ENCODE data around the gene PLXND1. TPM values are rescaled to one million over a fixed set of nuclear protein-coding genes. Genes with fewer than 3 reads are reported as not detected.

PLXND1 gene
- total RNA-seq, 1 donor from 2014 or later, result 1.7 TPM

DNA sequence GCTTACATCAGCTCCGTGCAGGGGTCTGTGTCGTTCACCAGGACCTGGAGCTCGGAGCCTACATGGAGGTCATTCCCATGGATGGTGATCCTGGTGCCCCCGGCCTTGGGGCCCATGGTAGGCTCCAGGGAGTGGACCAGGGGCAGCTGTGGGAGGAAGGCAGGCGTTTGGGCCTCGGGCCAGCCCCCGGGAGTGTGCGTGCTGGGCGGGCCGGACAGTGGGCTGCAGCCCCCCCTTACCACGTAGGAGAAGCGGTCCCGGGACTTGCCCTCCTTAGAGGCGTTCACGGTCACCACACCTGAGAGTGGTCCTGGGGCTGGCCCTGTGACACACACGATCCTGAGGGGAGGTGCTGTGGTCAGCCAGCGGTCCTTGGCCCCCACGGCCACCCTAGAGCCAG lies 33.9 kb downstream of the PLXND1 start:
- Mint-ChIP-seq H3K36me3 (ENCODE audit: low read depth) (no peaks in the 10 kb centered on the region), H3K27ac (no peak overlapping the region), H3K4me1 (peaks cover 6% of the 10 kb centered on the region)

DNA sequence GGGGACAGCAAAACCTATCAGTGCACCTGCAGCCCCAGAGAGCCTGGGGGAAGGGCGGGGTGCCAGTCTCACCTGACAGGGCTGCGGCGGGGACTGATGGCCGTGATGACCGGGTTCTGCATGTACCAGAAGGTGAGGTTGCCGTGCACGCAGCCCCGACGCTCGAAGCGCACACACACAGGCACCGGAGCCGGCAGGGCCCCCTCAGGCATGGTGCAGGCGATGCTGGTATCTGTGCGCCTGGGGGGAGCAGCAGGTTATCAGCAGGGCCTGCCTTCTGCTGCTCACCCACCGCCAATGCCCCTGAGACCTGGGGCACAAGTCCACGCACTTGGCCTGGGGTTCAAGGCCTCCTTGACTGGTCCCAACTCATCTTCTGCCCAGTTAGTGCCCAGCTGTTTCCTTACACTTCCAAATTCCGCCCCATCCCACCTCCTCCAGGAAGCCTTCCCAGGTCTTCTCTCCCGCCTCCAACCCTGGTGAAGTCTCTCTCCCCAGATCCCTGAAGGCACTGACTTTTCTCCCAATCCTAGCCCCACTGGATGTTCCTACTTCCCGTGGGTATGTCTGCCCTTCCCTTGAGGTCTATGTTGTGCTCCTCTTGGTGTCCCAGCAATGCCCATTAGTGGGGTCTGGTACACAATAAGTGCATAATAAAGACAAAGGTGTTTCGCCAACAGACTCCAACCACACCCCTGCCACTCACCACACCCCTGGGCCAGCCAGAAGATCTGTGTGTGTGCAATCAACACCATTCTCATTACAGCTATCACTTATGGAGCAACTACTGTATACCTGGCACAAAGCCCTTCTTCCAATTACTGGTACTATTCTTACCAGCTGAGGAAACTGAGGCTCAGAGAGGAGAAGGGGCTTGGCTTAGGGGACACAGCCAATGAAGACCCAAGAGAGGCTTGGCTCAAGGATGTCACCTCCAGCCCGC lies 34.6 kb downstream of the PLXND1 start:
- intact Hi-C loops (cut with micrococcal nuclease), result no loop called here
- Mint-ChIP-seq H3K9me3 (no peaks in the 10 kb centered on the region), H3K27ac (no peak overlapping the region), H3K36me3 (ENCODE audit: low read depth) (no peaks in the 10 kb centered on the region), H3K27me3 (no peaks in the 10 kb centered on the region), H3K4me3 (no peak overlapping the region), H3K4me1 (peaks cover 6% of the 10 kb centered on the region)
- no peak for DNase-seq

More for the DNA sequence above, 33.9 kb downstream of the PLXND1 start:
- no peak for DNase-seq
- intact Hi-C loops (cut with micrococcal nuclease), result no loop called here
- H3K4me3 Mint-ChIP-seq, result no peak overlapping the region
- no peaks in the 10 kb centered on the region for H3K27me3 Mint-ChIP-seq
- H3K9me3 Mint-ChIP-seq, result no peaks in the 10 kb centered on the region

DNA sequence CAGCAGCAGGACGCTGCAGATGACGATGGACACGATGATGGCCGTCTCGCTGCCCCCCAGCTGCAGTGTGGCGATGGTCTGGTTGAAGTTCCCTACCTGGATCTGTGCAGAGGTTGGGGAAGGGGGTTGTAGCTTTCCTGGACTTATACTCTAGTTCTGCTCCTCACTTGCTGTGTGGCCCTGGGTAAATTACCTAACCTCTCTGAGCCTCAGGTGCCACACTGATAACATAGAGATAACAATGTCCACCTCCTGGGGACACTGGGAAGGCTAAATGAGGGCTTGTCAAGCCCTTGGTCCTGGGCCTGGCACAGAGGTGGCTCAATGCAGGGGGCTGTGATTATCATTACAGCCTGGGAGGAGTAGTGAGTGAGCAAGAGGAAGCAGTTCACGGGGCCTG lies 36.6 kb downstream of the PLXND1 start:
- H3K4me1 Mint-ChIP-seq, result no peaks in the 10 kb centered on the region
- H3K27ac Mint-ChIP-seq, result no peak overlapping the region
- no peak for DNase-seq
- intact Hi-C loops (cut with micrococcal nuclease), result no loop called here
- H3K4me3 Mint-ChIP-seq, result no peak overlapping the region
- H3K9me3 Mint-ChIP-seq, result no peaks in the 10 kb centered on the region
- no peaks in the 10 kb centered on the region for H3K27me3 Mint-ChIP-seq
- no peaks in the 10 kb centered on the region for H3K36me3 Mint-ChIP-seq (ENCODE audit: low read depth)

DNA sequence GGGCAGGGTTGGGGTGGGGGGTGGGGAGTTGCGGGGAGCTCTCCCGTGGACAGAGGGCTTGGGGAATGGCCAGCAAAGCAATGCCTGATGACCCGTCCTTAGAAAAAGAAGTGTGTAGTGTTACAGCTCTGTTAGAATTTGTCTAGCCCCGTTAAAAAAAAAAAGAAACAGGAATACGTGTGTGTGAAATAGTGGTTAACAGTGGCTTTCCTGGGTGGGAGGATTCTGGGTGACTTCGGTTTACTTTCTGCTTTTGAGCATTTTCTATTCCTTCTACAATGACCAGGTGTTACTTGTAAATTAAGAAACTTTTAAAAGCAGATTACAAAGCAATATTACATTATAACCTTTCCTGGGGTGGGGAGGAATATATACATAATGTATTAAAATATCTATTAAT lies 38.5 kb downstream of the PLXND1 start:
- no peaks in the 10 kb centered on the region for H3K27me3 Mint-ChIP-seq
- intact Hi-C loops (cut with micrococcal nuclease), result no loop called here
- H3K4me3 Mint-ChIP-seq, result no peak overlapping the region
- H3K9me3 Mint-ChIP-seq, result no peaks in the 10 kb centered on the region
- DNase-seq, result no peak
- no peak overlapping the region for H3K27ac Mint-ChIP-seq
- H3K36me3 Mint-ChIP-seq (ENCODE audit: low read depth), result no peaks in the 10 kb centered on the region
- no peaks in the 10 kb centered on the region for H3K4me1 Mint-ChIP-seq

DNA sequence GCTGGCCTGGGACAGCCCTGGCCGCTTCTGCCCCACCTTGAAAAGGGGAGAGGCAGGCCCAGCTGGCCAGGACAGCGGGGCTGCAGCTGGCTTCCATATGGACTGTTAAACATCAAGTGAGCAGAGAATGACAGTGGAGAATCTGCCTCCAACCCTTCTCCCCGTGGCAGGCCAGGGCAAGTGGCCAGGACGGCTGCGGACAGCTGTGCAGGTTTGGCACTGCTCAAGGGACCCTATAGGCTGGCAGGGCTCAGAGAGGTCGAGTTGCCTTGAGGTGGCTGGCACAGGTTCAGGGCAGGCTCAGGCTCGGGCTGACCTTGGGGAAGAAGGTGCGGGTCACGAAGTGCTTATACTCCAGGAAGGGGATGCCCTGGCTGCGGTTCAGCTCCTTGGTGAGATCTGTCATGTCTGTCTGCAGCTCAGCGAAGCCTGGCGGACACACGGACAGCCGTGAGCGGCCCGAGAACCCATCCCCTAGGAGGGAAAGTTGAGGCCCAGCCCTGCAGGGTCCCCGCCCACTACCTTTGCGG lies 39.2 kb downstream of the PLXND1 start:
- Mint-ChIP-seq H3K9me3 (no peaks in the 10 kb centered on the region), H3K36me3 (ENCODE audit: low read depth) (no peaks in the 10 kb centered on the region), H3K4me3 (no peak overlapping the region), H3K4me1 (no peaks in the 10 kb centered on the region), H3K27ac (no peak overlapping the region), H3K27me3 (no peaks in the 10 kb centered on the region)
- intact Hi-C loops (cut with micrococcal nuclease), result no loop called here
- DNase-seq, result no peak

DNA sequence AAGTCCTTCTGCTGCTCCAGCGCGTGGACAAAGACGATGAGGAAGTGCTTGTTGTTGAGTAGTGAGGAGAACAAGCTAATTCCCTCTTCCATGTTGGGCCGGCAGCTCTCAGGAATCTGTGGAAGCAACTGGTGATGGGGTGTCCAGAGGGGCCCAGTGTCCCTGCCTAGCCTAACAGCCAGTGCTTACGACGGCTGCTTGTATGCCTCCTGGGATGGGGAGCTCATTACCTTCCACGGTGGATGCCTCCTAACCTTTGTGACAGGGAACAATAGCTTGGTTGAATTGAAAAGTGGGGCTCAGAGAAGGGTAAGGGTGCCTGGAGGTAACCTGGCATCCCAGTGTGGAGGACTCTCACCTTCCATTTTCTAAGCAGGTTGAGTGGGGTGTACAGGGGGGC lies 40.6 kb downstream of the PLXND1 start:
- Mint-ChIP-seq H3K36me3 (ENCODE audit: low read depth) (no peaks in the 10 kb centered on the region), H3K4me3 (no peak overlapping the region), H3K9me3 (no peaks in the 10 kb centered on the region)

DNA sequence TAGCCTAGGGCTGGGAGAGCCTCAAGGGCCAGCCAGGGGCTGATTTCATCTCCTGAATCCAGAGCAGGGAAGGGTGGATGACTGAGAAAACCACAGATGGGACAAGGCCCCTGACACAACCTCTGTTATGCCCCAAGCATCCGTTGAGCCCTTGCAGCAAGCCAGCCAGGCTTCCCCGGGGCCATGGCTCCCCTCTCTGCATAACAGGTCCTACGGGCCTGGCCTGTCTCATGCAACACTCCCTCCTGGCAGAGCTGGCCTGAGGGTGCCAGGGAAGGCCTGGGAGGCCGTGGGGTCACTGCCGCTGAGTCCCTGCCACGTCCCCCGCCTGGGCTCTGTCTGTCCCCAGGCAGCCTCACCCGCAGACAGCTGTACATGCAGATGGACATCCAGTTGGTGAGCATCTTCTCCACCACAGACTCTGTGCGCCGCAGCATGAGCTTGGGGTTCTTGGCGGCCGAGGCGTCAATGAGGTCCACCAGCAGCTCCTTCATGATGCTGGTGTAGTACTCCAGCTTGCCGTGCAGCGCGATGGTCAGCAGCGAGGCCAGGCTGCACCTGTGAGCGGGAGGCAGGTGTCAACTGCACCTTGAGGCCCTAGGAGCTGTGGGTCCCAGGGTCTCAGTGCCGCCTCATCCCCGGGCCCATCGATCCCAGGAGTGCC lies 41.4 kb downstream of the PLXND1 start:
- DNase-seq, result no peak
- Mint-ChIP-seq H3K27me3 (no peaks in the 10 kb centered on the region), H3K4me3 (no peak overlapping the region), H3K4me1 (peaks cover 2% of the 10 kb centered on the region), H3K9me3 (no peaks in the 10 kb centered on the region), H3K36me3 (ENCODE audit: low read depth) (no peaks in the 10 kb centered on the region), H3K27ac (no peak overlapping the region)
- intact Hi-C loops (cut with micrococcal nuclease), result no loop called here

More for the DNA sequence above, 40.6 kb downstream of the PLXND1 start:
- H3K27ac Mint-ChIP-seq, result no peak overlapping the region
- intact Hi-C loops (cut with micrococcal nuclease), result no loop called here
- DNase-seq, result no peak
- H3K4me1 Mint-ChIP-seq, result no peaks in the 10 kb centered on the region
- no peaks in the 10 kb centered on the region for H3K27me3 Mint-ChIP-seq

DNA sequence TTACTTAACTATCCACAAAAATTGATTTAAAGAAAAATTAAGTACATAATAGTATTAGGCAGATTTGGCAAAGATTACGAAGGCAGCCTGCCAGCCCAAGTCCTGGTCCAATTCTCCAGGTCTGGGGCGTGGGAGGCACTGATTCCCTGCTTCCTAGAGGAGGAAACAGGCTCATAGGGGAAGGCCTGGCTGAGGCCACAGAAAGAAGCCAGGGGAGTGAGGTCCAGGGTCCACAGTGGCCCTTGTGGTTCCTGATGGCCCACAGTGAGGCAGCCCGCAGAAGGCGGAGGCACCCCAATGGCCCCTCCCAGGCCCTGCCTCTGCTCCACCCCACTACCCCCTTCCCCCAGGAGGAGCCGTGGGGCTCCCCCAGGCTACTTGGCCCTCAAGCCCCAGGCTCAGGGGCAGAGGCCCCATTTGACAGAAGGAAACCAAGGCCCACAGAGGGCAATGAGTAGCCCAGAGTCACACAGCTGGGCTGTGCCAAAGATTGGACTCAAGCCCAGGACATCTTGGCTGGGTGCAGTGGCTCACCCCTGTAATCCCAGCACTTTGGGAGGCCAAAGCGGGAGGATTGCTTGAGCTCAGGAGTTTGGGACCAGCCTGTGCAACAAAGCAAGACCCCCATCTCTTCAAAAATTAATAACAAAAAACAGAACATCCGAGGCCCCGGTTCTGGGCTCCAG lies 42.5 kb downstream of the PLXND1 start:
- Mint-ChIP-seq H3K9me3 (no peaks in the 10 kb centered on the region), H3K4me3 (no peak overlapping the region), H3K4me1 (peaks cover 2% of the 10 kb centered on the region), H3K27me3 (no peaks in the 10 kb centered on the region), H3K36me3 (ENCODE audit: low read depth) (no peaks in the 10 kb centered on the region), H3K27ac (no peak overlapping the region)
- intact Hi-C loops (cut with micrococcal nuclease), result no loop called here
- DNase-seq, result no peak

DNA sequence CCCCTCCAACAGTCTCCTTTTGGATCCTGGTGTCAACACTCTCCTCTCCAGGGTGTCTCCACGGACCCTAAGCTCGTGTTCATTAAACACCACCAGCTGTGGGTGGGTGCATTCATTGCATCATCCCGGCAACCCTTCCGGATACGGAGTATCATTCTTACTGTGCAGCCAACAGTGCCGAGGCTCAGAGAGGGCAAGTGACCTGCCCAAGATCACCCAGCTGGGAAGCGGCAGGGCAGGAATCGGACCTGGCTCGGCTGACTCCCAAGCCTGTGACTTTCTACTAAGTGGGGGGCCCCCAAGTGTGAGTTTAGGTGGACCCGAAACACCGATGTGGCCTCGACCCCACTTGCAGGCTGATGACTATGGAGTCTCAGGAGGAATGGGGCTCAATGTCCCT lies 43.1 kb downstream of the PLXND1 start:
- H3K4me1 Mint-ChIP-seq, result peaks cover 3% of the 10 kb centered on the region
- H3K27me3 Mint-ChIP-seq, result peaks cover 1% of the 10 kb centered on the region
- DNase-seq, result no peak
- intact Hi-C loops (cut with micrococcal nuclease), result no loop called here
- no peak overlapping the region for H3K4me3 Mint-ChIP-seq
- H3K27ac Mint-ChIP-seq, result no peak overlapping the region
- no peaks in the 10 kb centered on the region for H3K36me3 Mint-ChIP-seq (ENCODE audit: low read depth)
- H3K9me3 Mint-ChIP-seq, result no peaks in the 10 kb centered on the region

DNA sequence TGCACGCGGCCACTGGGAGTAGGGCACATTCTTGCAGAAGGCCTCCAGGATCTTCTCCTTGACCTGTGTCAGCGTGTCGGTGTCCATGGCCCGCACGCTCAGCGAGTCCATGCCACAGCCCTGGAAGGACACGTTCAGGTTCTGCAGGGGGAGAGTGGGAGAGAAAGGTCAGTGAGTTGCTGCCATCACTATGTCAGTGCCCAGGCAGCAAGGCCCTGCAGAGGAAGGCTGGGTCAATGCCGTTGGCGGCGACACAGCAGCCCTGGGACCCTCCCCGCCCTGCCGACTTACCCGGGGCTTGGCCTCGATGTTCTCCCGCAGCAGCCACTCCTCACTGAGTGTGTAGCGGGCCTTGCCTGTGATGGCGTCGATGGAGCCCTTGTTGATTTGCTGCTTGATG lies 43.7 kb downstream of the PLXND1 start:
- no peak for DNase-seq
- no peak overlapping the region for H3K27ac Mint-ChIP-seq
- intact Hi-C loops (cut with micrococcal nuclease), result no loop called here

DNA sequence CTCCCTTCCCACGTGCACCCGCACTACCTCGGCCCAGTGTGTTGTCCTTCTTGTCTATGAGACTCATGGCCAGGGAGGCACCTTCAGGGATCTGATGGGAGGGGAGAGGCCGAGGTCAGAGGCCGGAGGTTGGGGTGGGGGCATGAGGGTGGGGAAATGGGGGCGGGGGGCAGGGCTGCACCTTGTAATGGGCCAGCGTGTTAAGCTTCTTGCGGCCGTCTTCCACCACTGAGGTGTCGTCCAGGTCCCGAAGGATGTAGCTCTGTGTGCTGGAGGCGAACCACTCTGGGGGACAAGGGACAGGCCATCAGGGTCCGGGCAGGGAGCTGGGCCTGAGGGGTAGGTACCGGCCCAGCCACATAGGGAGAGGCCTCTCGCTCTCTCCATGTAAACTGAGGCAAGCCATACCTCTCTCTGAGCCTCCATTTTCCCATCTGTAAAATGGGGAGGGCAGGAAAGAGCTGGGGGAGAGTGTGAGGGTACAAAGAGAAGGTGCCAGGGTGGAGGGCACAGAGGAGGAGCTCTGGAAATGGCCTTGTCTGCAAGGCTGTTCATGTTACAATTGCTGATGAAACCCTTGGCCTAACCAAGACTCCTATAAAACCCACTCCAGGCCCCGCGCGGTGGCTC lies 44.7 kb downstream of the PLXND1 start:
- Mint-ChIP-seq H3K36me3 (ENCODE audit: low read depth) (no peaks in the 10 kb centered on the region), H3K27ac (no peak overlapping the region), H3K4me1 (peaks cover 4% of the 10 kb centered on the region), H3K27me3 (peaks cover 4% of the 10 kb centered on the region), H3K4me3 (no peak overlapping the region), H3K9me3 (no peaks in the 10 kb centered on the region)
- intact Hi-C loops (cut with micrococcal nuclease), result no loop called here
- no peak for DNase-seq

More for the DNA sequence above, 43.7 kb downstream of the PLXND1 start:
- Mint-ChIP-seq H3K4me3 (no peak overlapping the region), H3K36me3 (ENCODE audit: low read depth) (no peaks in the 10 kb centered on the region), H3K27me3 (peaks cover 4% of the 10 kb centered on the region), H3K4me1 (peaks cover 4% of the 10 kb centered on the region), H3K9me3 (no peaks in the 10 kb centered on the region)

DNA sequence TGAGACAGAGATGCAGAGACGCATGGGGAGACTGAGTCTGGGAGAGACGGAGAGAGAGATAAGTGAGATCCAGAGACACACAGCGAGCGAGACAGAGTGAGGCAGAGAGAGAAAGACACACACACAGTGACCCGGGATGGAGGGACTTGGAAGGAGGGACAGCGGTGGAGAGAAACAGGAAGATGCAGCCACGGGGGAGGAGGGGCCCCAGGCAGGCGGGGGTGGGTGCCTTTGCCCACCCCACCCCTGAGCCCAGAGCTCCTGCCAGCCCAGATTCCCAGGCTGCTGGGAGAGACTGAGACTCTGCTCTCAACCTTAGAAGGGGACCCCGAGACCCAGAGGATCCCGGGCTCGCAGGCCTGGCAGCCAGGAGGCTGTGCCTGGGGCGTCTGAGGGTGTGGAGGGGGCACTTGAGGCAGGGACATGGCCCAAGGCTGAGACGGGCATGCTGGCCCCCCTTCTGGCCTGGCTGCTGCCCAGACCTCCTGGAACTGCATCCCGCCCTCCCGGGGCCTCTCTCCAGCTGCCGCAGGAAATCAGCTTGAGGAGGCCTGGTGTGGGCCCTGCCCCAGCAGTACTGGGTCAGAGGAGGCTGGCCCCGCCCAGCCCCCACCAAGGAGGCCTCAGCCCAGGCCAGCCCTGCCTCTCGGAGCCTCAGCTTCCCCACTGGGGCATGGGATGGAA lies 45.4 kb downstream of the PLXND1 start:
- Mint-ChIP-seq H3K27me3 (peaks cover 4% of the 10 kb centered on the region), H3K36me3 (ENCODE audit: low read depth) (no peaks in the 10 kb centered on the region), H3K9me3 (no peaks in the 10 kb centered on the region), H3K27ac (no peak overlapping the region), H3K4me3 (no peak overlapping the region), H3K4me1 (peaks cover 4% of the 10 kb centered on the region)
- DNase-seq, result no peak
- intact Hi-C loops (cut with micrococcal nuclease), result no loop called here

DNA sequence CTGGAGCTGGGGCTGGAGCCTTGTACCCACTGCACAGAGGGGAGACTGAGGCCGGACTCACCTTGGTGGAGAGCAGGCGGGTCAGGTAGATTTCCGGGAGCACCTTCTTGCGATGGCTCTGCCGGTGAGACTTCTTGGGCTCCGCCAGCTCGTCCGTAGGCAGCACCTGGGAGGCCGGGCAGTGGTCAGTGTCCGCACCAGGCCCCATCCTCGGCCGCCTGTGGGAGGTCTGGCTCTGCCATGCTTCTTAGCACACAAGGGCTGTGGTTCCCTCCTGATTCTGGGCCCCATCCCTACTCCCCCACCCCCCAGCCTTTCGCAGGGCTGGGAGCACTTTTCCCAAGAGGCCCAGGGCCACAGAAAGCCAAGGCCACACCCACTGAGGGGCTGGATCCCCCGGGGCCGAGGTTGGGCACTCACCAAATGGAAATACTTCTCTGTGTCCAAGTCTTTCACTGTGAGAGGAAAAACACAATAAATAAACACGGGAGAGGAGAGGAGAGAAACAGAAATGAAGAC lies 46.1 kb downstream of the PLXND1 start:
- intact Hi-C loops (cut with micrococcal nuclease), result no loop called here
- no peak overlapping the region for H3K4me3 Mint-ChIP-seq

More for the DNA sequence above, 46.1 kb downstream of the PLXND1 start:
- H3K36me3 Mint-ChIP-seq (ENCODE audit: low read depth), result no peaks in the 10 kb centered on the region
- H3K4me1 Mint-ChIP-seq, result peaks cover 4% of the 10 kb centered on the region
- peaks cover 4% of the 10 kb centered on the region for H3K27me3 Mint-ChIP-seq
- H3K27ac Mint-ChIP-seq, result no peak overlapping the region
- DNase-seq, result no peak
- no peaks in the 10 kb centered on the region for H3K9me3 Mint-ChIP-seq

Measured in activated CD4-positive, alpha-beta T cell treated with anti-CD3 and anti-CD28 coated beads, Interleukin-2, amount 10 ng/mL, durations not matched to agents 24 days and 14 days (primary cell).